OCI-LY7 (cell line): ENCODE data around the gene PSD4. TPM values are rescaled to one million over a fixed set of nuclear protein-coding genes. Genes with fewer than 3 reads are reported as not detected.

Source experiments
- BruUV-seq: library from RNA; stranded (reverse); fragments of 400-500 nt; replicated peaks from 2 replicates; lab custom pipeline; 2021; lab: Mats Ljungman, UMichigan
- CTCF ChIA-PET: fragments of 300-600 bp; sonication (Branson Sonifier 250); formaldehyde crosslinking; loops from one replicate; lab custom pipeline; 2022; ENCODE audit warnings: antibody characterized with exemption; ENCODE audit not compliant: unreplicated experiment; lab: Charles Lee
- POLR2A ChIA-PET: fragments of 300-600 bp; sonication (Branson Sonifier 250); formaldehyde crosslinking; loops from one replicate; lab custom pipeline; 2022; ENCODE audit warnings: antibody characterized with exemption; lab: Charles Lee
- DNase-seq: peaks from one replicate; pipeline ENCODE4 v3.0.0-alpha.2; 2015; ENCODE audit warnings: low spot score
- H2AFZ ChIP-seq: fragments of 200-600 bp; sonication (generic), shearing (Covaris generic); 2 replicates; pipeline ENCODE4 v1.6.1; 2014; ENCODE audit warnings: mild to moderate bottlenecking, antibody characterized with exemption, low read length, moderate library complexity
- H3K27ac ChIP-seq: fragments of 200-600 bp; sonication (generic); 2 replicates; pipeline ENCODE4 v1.5.1; 2014; ENCODE audit warnings: mixed run types, low read depth, mild to moderate bottlenecking, moderate library complexity, low read length, inconsistent platforms; ENCODE audit not compliant: poor library complexity, severe bottlenecking
- H3K36me3 ChIP-seq: fragments of 200-600 bp; sonication (generic); 2 replicates; pipeline ENCODE4 v1.6.1; 2014; ENCODE audit warnings: mild to moderate bottlenecking, antibody characterized with exemption, low read length, moderate library complexity, mixed read lengths; ENCODE audit not compliant: insufficient read depth
- H3K4me1 ChIP-seq: fragments of 200-600 bp; sonication (generic); 2 replicates; pipeline ENCODE4 v1.5.1; 2014; ENCODE audit warnings: mild to moderate bottlenecking, low read length; ENCODE audit not compliant: insufficient read depth, poor library complexity, severe bottlenecking
- H3K4me2 ChIP-seq: fragments of 200-600 bp; sonication (generic); 2 replicates; pipeline ENCODE4 v1.6.1; 2014; ENCODE audit warnings: mild to moderate bottlenecking, low read length
- H3K4me3 ChIP-seq: fragments of 200-600 bp; sonication (generic); 2 replicates; pipeline ENCODE4 v1.5.1; 2014; ENCODE audit warnings: mild to moderate bottlenecking, low read depth, low read length; ENCODE audit not compliant: poor library complexity, severe bottlenecking
- H3K79me2 ChIP-seq: fragments of 200-600 bp; sonication (generic); 2 replicates; pipeline ENCODE4 v1.6.1; 2016; ENCODE audit warnings: low read depth, mild to moderate bottlenecking, low read length, moderate library complexity, mixed read lengths; ENCODE audit not compliant: insufficient read depth
- H3K9me2 ChIP-seq: fragments of 200-600 bp; sonication (generic); 2 replicates; pipeline ENCODE4 v1.6.1; 2016; ENCODE audit warnings: mild to moderate bottlenecking, low read length, mixed read lengths; ENCODE audit not compliant: insufficient read depth
- H3K9me3 ChIP-seq: fragments of 200-600 bp; sonication (generic); 2 replicates; pipeline ENCODE4 v1.6.1; 2014; ENCODE audit warnings: mild to moderate bottlenecking, mixed run types, low read length, mixed read lengths
- H4K20me1 ChIP-seq: fragments of 200-600 bp; sonication (generic); 2 replicates; pipeline ENCODE4 v1.6.1; 2014; ENCODE audit warnings: mild to moderate bottlenecking, antibody characterized with exemption, low read length, moderate library complexity, mixed read lengths; ENCODE audit not compliant: insufficient read depth
- CTCF ChIP-seq: fragments of 200-600 bp; sonication (generic); conservative IDR thresholded peaks from 2 replicates; pipeline ENCODE4 v1.5.1; 2014; ENCODE audit warnings: mild to moderate bottlenecking, antibody characterized with exemption, low read length, moderate library complexity, mixed read lengths
- EZH2phosphoT487 ChIP-seq: fragments of 200-600 bp; sonication (generic); IDR thresholded peaks from 2 replicates; pipeline ENCODE4 v1.6.1; 2018; ENCODE audit warnings: low read depth, borderline replicate concordance, mild to moderate bottlenecking, mixed run types, antibody characterized with exemption, low read length, moderate library complexity, mixed read lengths
- intact Hi-C: fragments of 100-400 bp; cut with micrococcal nuclease; formaldehyde crosslinking; loops from one replicate; pipeline ENCODE4 v1.10.0; 2022; ENCODE audit not compliant: unreplicated experiment
- total RNA-seq, 2 experiments: library from RNA; depleted of rRNA in 1 of 2; stranded (reverse); fragments of >200 nt in 1 of 2; shearing (Covaris generic) in 1 of 2; gene quantifications; 2 replicates each; pipeline ENCODE4 v1.2.3, GENCODE V29; 2014 to 2022

PSD4 gene
- total RNA-seq, 2 experiments from 2014 or later: 99.6 to 100 TPM

- POLR2A ChIA-PET: interaction anchor here (0.6 to 1.2 kb wide), 3 partner anchors 14 to 256 kb away, joined by 3 read pairs; no protein-coding TSS in a partner anchor
- no peak for TF ChIP-seq CTCF
- TF ChIP-seq EZH2phosphoT487: no peak
- Histone ChIP-seq H3K4me3 (no peak overlapping the region), H3K79me2 (no peaks in the 10 kb centered on the region), H2AFZ (no peak overlapping the region), H3K27ac (no peak overlapping the region), H3K4me1 (peaks cover 10% of the 10 kb centered on the region), H3K9me3 (no peaks in the 10 kb centered on the region), H3K4me2 (no peak overlapping the region), H4K20me1 (no peaks in the 10 kb centered on the region), H3K36me3 (peaks cover 25% of the 10 kb centered on the region), H3K9me2 (no peaks in the 10 kb centered on the region)
- no peak for DNase-seq
- CTCF ChIA-PET: no interaction called here
- no TSS peak for BruUV-seq
- intact Hi-C loops: no loop called here
These were observed 33.2 kb downstream of the PSD4 start for GRCh38 chr2:113207021-113207420.

GRCh38 chr2:113208396-113208795, 34.6 kb downstream of the PSD4 start:
- ChIA-PET POLR2A (no interaction called here), CTCF (no interaction called here)
- Histone ChIP-seq H4K20me1 (no peaks in the 10 kb centered on the region), H2AFZ (no peak overlapping the region), H3K4me1 (no peaks in the 10 kb centered on the region), H3K27ac (no peak overlapping the region), H3K9me3 (no peaks in the 10 kb centered on the region), H3K9me2 (no peaks in the 10 kb centered on the region), H3K79me2 (no peaks in the 10 kb centered on the region), H3K4me3 (no peak overlapping the region), H3K4me2 (no peak overlapping the region), H3K36me3 (peaks cover 11% of the 10 kb centered on the region; the same call in 1 of the 2 replicates)
- TF ChIP-seq EZH2phosphoT487 (no peak), CTCF (no peak)
- intact Hi-C loops: no loop called here
- BruUV-seq: no TSS peak
- DNase-seq: no peak

- no peak overlapping the region for H3K4me2 ChIP-seq
- no peaks in the 10 kb centered on the region for H3K79me2 ChIP-seq
- no peak overlapping the region for H3K27ac ChIP-seq
- no peaks in the 10 kb centered on the region for H3K9me3 ChIP-seq
- H3K9me2 ChIP-seq: no peaks in the 10 kb centered on the region
- ChIA-PET CTCF (no interaction called here), POLR2A (no interaction called here)
- no peak for DNase-seq
- TF ChIP-seq EZH2phosphoT487 (no peak), CTCF (no peak)
- no TSS peak for BruUV-seq
- no peaks in the 10 kb centered on the region for H4K20me1 ChIP-seq
- H3K4me3 ChIP-seq: no peak overlapping the region
- H2AFZ ChIP-seq: no peak overlapping the region
- no peaks in the 10 kb centered on the region for H3K4me1 ChIP-seq
- intact Hi-C loops: no loop called here
- peaks cover 5% of the 10 kb centered on the region; the same call in 1 of the 2 replicates for H3K36me3 ChIP-seq
These were observed 35.4 kb downstream of the PSD4 start for GRCh38 chr2:113209011-113209645.
